GM19468 (cell line): ENCODE data around the gene CKMT2.
"Not testable (repeated sequence)": the region's sequence is repeated elsewhere in the genome, so short reads cannot be mapped to it uniquely, and the experiment has no call there.

Experiments used
- ATAC-seq: cut with Tn5 transposase; IDR thresholded peaks from one replicate; pipeline ENCODE4 v1.9.1; 2021; ENCODE audit warnings: mild to moderate bottlenecking, moderate library complexity, moderate number of reproducible peaks; ENCODE audit not compliant: unreplicated experiment; ENCODE audit errors: extremely low read depth

The CKMT2 gene

DNA sequence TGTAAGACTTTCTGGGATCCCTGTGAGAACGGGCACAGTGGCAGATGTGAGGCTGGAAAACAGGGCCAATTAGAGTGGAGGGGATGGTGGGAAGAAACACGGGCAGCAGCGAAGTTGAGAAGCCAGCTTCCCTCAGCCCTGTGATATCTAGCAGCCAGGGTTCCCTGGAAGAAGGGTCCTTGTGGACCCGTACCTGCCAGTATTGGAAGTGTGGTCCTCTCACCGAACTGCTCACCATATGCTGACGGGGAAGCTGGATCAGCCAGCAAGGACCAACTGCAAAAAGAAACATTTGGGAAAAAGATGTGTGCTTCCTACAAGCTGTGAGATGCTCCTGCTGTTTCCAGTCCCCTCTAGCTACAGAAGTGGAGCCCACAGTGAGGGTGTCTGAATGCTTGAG, 13.6 kb downstream of the CKMT2 start:
- ATAC-seq, result no peak

DNA sequence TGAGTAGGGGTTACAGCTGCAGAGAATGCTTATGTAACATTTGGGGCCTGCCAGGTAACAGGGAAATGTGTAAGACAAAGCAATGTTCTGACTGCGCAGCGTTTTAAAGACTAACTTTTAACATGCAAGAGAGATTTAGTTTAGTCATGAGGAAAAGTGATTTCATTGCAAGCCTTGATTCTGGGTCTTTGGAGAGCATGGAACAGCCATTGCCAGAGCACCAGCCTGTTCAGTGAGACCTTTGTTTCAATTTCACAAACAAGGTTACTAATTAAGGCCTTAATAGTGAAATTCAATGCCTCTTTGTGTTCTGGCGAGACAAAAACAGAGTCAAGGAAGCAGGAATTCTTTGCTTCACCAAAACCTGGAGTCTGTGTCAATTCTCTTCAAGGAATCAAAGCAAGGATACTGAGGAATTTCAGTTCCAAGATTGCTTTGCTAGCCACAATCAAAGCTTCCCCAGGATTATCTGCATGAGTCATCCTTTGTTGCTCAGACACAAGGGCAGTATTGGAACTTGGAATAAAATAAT, 14.4 kb downstream of the CKMT2 start:
- ATAC-seq, result no peak

DNA sequence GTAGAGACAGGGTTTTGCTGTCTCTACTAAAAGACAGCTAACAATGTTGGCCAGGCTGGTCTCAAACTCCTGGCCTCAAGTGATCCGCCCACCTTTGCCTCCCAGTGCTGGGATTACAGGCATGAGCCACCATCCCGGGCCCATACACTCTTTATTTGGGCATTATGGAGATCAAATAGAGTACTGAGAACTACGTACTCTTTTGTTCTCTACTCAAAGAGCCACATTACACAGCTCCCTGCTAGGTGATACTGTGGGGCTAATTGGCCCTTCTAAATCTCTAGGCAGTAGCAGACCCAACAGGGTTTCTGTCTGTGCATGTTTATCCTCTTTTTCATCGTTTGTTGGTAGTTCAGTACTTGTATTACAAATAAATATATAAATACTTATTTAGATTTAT, 16.1 kb downstream of the CKMT2 start:
- ATAC-seq, result no peak

GRCh38 chr5:81250004-81250403, 16.9 kb downstream of the CKMT2 start:
- ATAC-seq, result no peak

DNA sequence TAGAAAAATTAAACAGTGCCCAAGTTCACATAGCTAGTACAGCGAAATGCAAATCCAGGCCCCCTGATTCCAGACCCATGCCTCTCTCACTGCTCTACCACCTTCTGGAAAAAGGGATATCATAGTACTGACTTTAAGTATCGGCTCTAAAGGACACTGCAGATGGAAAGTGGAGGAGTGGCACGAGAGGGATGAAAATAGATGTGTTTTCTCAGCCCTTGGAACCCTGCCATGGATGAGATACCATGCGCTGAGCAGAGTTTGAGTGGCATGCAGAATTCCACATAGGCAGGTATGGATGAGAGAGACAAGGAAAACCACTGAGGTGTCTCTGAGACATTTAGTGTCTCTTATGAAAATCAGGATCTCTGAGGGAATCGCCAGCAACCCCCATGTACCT, 18.8 kb downstream of the CKMT2 start:
- no peak for ATAC-seq

- ATAC-seq, result no peak
These were observed 19.8 kb downstream of the CKMT2 start for GRCh38 chr5:81252904-81253303.

DNA sequence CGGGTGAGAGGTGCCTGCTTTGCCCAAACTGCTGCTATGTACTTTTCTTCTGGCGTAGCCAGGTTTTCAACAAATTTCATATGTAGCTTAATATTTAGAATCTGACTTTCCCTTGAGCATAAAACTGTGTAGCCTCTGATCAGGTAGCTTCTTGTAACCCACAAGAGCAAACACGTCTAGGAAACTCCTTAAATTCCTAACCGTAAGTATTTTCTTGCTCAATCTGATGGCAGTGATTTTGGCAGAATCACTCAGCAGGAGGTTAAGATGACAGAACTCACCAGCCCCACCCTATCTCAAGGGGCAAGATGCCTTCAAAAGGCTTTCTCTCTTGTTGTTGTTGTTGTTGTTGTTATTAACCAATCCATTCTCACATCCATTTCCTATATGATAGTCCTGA, 20.8 kb downstream of the CKMT2 start:
- ATAC-seq, result no peak

- no peak for ATAC-seq
These were observed 21.9 kb downstream of the CKMT2 start for GRCh38 chr5:81254886-81255559.

GRCh38 chr5:81256766-81257165, 23.6 kb downstream of the CKMT2 start:
- no peak for ATAC-seq

GRCh38 chr5:81262796-81263195, 29.7 kb downstream of the CKMT2 start:
- ATAC-seq, result not testable (repeated sequence)

DNA sequence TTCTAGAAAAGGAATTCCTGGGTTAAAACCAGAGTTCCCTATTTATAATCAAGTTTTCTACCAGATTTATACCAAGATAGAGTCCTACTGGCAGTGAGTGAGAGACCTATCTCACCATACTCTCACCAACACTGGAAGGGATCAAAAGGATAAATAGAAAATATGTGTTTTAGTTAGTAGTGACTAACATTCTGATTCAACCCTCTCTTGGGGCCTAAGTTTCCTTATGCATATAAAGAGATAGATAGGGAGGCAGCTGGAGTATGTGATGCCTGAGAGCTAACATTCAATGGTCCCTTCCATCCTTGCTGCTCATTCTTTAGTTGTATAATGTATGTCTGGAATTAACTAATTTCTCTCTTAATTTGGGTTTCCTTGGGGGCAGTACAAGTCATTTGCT, 32.0 kb downstream of the CKMT2 start:
- ATAC-seq, result no peak

GRCh38 chr5:81268521-81269196, 35.5 kb downstream of the CKMT2 start:
- no peak for ATAC-seq

DNA sequence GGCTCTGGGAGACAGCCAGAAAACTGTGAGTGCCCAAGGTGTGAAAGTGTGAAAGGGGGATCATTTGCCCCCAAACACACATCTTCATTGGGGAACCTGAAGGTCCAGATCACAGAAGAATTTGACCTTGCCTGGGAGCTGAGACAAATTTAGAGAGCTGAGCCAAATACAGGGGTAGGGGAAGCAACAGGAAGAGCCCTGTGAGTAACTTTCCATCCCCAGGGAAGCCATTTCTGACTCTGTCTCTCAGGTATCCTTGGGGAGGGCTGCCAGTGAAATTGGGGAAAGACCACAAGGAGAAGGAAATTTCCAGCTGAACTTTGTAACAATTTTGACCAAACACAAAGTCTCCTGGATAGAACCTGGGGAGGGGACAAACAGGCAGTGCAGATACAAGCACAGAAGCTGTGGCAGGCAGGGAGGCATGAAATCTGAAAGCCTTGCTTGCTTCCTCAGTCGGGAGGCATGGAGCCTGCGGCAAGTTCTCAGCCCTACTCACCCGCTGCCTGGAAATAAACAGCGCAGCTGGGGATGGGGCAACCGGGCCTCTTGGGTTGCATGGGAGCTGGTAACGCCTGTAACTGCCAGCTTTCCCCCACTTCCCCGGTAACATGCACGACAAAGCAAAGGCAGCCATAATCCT, 36.8 kb downstream of the CKMT2 start:
- ATAC-seq, result no peak

DNA sequence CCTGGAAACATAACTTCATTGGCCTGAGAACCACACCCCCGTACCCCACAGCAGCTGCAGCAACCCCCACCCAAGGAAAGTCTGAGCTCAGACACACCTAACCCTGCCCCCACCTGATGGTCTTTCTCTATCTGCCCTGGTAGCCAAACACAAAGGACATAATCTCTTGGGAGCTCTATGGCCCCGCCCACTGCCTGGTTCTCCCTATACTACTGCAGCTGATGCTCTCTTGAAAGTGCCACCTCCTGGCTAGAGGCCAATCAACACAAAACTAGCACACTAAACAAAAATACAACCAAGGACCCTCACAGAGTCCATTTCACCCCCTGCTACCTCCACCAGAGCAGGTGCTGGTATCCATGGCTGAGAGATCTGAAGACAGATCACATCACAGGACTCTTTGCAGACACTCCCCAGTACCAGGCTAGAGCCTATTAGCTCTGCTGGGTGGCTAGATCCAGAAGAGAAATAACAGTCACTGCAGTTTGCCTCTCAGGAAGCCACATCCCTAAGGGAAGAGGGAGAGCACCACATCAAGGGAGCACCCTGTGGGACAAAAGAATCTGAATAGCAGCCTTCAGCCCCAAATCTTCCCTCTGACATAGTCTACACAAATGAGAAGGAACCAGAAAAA, 37.4 kb downstream of the CKMT2 start:
- not testable (repeated sequence) for ATAC-seq

DNA sequence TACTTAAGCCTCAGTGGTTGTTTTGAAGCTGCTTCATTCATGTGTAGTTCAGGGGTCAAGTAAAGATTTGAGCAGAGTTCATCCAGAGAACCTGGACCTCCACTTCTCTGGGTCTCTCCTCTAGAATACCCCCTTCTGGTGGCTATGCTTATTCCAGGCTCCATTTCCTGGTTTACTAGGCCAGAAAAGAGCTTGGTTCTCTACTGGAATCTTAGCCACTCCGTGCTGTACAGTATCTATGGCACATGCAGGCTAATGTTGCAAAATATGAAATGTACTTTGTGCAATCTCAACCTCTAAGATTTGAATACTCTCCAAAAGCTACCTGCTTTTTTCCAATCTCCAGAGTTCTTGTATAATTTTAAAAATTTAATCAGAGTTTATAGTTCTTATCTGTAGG, 50.9 kb downstream of the CKMT2 start:
- no peak for ATAC-seq

- no peak for ATAC-seq
These were observed 53.0 kb downstream of the CKMT2 start for GRCh38 chr5:81286059-81286617.

- ATAC-seq, result no peak
These were observed 54.9 kb downstream of the CKMT2 start for GRCh38 chr5:81288021-81288433.

DNA sequence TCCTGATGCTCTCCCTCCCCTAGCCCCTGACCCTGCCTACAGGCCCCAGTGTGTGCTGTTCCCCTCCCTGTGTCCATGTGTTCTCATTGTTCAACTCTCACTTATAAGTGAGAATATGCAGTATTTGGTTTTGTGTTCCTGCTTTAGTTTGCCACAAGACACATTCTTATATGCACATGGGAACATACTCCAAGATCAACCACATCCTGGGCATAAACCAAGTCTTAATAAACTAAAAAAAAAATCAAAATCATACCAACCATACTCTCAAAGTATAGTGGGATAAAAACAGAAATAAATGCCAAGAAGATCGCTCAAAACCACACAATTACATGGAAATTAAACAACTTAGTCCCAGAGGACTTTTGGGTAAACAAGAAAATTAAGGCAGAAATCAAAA, 57.0 kb downstream of the CKMT2 start:
- ATAC-seq, result no peak

DNA sequence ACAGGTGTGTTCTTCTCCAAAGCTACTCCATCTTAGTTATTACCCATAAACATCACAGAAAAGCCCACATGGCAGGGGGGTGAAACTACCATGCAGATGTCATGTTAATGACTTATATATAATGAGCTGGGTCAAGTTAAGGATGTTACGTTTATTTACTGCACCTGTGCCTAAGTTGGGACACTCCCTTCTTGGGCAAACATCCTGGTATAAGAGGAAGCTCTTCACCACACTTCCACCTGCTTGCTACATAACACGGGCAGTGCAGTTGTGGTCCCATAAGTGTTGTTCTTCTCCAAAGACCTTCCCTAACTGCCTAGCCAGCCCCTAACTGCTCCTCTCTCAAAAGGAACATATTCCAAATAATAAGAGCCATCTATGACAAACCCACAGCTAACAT, 59.0 kb downstream of the CKMT2 start:
- ATAC-seq, result no peak

DNA sequence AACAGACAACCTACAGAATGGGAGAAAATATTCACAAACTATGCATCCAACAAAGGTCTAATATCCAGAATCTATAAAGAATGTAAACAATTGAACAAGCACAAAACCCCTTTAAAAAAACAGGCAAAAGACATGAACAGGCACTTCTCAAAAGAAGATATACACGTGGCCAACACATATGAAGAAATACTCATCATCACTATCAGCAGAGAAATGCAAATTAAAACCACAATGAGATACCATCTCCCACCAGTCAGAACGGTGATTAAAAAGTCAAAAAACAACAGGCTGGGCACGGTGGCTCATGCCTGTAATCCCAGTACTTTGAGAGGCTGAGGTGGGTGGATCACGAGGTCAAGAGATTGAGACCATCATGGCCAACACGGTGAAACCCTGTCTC, 60.9 kb downstream of the CKMT2 start:
- ATAC-seq, result not testable (repeated sequence)

DNA sequence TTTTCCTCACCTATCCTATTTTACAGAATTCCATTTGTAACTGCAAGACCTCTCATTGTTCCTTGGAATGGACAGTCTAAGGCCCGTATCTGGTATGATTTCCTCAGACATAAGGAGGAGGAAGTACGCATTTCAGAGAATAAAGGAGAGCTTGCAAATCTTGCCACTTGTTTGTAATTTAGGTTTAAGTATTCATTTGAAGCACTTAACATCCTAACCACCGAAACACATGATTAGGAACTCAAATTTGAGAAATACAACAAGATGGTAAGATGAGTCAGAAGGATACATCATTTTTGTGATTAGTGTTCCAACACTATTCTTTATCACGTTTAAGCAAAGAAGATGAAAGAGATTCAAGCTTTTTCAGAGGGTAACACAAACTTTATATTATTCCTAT, 64.4 kb downstream of the CKMT2 start:
- ATAC-seq, result no peak
